GM21529 (cell line): ENCODE data around the gene EYA4.
"Not testable (repeated sequence)": the region's sequence is repeated elsewhere in the genome, so short reads cannot be mapped to it uniquely, and the experiment has no call there.

Experiments
- ATAC-seq: cut with Tn5 transposase; IDR thresholded peaks from one replicate; pipeline ENCODE4 v1.9.1; 2021; ENCODE audit not compliant: unreplicated experiment

EYA4 gene

DNA sequence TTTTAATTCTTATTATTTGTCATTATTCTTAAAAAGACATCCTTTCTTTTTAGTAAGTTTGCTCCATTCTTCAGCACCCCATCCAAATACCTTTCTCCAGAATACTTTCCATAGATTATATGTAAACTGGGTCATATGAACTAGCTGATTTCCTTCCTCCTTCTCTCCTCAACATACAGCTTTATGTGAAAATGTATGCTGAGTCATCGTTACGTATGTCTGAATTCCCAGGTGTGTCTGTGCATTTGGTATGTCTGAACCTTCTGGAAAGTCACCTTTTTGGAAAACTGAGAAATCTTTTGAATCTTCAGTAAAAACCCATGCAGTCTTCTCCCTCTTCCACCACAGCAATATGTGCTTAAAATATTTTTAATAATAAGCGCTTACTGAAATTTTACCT, 264.5 kb downstream of the EYA4 start:
- ATAC-seq: no peak

DNA sequence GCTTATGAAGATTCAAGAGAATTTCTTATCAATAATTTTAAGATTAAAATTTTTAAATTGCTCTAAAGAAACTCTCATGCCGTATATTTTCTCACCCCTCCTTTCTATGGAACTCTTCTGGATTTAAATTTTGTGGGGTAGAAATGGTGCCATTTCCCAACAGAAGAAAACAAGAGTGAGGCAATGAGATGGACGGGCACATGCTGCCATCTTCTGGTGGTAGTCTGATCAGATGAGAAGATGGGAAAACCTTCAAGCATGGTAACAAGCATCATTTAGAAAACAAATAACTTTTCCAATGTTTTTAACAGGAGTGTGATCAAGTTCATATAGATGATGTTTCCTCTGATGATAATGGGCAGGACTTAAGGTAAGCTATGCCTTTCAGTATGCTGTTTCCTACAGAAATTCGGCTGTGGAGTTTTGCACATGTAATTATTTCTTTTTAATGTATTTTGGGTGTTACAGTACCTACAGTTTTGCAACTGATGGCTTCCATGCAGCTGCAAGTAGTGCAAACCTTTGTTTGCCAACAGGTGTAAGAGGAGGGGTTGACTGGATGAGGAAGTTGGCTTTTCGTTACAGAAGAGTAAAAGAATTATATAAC, 271.4 kb downstream of the EYA4 start:
- ATAC-seq: peak; percentile 45

DNA sequence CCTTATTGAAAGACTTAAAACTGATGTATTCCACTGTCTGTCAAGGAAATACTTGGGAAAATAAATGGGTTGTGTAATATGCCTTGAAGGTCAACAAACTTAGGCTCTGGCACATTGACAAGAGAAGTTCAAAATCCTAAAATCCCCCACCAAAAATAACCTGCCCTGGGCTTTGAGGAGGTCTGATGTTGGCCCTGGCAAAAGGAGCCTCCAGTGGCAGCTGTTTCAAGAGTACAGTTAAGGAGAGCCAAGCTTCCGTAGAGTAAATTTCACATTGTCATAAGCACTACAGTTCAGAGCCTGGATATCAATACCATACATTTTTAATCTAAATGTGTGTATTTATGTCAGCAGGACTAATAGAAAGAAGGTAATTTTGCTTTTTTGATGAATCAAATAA, 282.7 kb downstream of the EYA4 start:
- ATAC-seq: no peak

DNA sequence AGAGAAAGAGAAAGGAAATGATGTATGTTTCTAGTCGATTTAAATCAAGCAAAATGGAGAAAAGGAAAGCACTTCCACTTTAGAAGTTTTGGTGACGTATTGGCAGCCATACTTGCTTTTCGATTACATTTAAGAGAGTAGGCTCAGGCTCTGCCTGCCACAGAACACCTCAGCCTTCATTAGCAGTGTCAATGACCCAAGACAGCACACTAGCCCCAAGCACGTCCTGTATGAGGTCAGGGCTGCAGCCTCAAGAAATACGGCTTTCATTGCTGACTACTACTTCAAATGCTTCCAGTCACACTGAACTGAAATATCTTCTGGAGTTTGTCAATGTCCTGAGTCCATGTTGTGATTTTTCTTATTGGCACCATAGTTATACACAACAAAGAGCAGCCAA, 285.3 kb downstream of the EYA4 start:
- no peak for ATAC-seq

DNA sequence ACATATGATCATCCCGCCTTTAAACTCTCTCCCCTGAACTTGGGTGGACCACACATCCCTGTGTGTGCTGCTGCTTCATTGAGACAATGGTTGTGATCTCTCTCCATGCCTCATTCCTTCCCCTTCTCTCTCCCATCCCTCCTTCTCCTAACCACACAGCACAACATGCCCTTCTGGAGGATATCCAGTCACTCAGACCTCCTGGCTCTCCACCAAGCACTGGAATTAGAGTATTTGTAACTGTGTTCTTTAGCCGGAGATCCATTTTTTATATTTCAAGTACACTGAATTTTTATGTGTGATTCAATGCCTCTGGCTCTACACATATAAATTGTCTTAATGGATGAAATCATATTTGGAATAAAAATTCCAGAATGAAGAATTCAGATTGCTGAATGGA, 287.4 kb downstream of the EYA4 start:
- ATAC-seq: no peak

DNA sequence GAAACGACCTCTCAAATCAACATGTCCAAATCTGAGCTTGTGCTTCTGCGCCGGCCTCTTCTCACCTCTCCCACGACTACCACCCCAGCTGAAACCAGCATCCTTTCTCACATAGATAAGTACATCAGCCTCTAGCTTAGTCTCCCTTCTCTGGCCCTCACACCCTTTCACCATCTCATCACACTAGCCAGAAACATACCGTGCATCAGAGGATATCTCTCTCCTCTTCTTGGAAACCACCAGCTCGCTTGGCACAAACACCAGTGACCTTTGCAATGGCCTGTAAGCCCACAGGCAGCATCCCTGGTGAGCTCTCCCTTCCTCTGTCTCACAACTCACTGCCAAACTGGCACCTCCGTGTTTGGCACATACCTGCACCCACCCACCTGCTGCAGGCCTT, 291.8 kb downstream of the EYA4 start:
- no peak for ATAC-seq

DNA sequence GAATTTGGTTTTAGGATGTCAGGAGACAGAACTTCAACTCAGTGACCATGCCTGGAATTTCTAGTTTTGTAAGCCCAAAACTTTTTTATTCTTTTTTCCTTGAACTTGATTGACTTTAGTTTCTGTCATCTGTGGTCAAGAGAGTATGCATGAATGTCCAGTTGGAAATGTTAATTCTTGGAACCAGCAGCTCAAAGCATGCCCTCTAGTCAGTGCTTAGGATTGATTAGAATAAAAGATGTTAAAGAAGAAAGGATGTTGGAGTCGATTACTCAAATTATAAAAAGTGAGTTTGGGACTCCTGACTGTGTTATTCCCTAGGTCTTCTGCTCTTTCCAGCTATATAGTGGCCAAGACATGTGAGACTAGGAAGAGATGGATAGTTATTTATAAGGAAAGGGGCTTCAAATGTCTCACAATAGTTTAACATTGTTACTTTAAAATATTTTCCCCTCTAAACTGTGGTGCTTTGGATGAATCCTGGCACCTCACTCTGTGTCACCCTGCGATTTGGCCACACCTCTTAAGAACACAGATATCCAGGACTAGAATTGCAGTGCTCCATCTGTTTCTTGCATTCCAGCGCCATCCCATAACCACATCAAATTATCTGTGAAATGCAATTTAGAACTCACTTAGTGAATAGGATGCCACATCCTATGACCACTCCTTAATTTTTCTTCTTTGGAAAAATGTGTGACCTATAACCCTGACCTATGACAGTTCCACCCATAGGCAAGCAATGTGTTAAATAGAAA, 298.5 kb downstream of the EYA4 start:
- no peak for ATAC-seq

DNA sequence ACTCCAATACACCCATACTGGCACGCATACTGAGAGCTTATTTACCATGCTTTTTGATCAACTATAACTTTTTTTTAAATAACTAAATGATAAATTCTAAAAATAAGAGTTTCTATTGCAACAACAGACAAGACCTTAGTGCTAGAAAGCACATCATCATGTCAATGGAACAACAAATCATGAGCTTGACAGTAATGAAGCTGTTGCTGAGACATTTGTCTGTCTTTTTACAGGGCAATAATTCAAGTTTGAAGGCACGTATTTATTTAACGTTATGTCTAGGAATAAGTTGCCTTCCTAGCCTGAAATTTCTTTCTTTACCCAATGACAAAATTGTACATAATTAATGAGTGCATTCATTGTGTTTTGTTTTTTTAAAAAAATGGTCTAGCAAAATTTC, 299.2 kb downstream of the EYA4 start:
- no peak for ATAC-seq

DNA sequence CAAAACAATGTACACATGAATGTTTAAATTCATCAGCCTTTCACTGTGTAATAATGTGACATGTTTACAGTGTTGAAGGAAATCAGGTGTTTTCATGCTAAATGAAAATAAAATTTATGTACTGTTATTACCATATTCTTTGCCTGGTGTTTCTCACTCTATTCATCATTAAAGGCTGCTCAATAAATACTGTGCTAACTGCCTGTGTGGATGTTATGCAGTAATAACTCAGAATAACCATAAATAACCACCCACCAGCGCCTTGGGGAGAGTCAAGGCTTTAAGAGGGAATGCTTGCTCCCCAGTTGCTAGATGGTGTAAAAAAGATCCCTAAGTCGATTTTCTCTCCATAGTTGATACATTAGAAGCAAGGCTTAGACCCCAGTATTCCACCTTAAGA, 299.9 kb downstream of the EYA4 start:
- ATAC-seq: no peak

DNA sequence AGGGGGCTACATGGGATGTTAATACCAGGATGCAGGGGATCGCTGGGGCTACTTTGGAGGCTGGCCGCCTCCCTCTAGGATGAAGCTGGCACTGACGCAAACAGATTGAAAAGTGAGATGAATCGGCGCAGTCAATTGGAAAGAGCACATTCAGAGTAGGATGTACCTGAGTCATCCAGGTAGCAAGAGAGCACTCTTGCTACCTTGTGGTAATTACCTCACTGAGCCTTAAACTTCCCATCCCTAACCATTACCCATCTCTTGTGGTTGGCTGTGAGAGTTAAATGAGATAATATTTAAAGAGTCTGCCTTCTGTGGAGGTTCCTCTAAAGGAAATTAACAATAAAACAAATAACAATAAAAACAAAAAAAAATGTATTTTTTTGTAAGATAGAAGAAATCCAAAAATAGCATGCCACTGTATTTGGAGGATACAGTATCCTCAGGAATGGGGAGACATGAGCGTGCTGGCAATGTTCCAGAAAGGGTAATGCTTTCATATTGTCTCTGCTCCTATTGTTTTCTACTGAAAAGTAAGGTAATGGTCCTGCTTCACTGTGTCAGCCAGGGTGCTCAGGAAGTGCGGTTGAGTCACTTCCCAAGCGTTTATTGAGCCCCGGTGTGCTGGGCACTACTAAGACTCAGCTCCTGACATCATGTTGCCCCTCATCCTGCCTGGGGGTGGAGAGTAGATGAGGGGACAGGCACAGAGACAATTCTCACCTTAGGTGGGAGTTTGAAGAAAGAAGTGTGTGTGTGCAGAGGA, 301.1 kb downstream of the EYA4 start:
- no peak for ATAC-seq

DNA sequence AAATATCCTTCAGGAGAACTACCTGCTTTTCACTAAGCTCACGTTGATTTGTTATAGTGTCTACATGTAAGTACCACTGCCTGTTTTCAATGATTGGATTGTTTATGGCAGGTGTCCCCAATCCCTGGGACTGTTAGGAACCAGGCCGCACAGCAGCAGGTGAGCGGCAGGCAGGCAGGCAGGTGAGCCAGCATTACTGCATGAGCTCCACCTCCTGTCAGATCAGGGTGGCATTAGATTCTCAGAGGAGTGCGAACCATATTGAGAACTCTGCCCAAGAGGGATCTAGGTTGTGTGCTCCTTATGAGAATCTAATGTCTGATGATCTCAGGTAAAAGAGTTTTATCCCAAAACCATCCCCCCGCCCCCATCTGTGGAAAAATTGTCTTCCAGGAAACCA, 303.3 kb downstream of the EYA4 start:
- no peak for ATAC-seq

DNA sequence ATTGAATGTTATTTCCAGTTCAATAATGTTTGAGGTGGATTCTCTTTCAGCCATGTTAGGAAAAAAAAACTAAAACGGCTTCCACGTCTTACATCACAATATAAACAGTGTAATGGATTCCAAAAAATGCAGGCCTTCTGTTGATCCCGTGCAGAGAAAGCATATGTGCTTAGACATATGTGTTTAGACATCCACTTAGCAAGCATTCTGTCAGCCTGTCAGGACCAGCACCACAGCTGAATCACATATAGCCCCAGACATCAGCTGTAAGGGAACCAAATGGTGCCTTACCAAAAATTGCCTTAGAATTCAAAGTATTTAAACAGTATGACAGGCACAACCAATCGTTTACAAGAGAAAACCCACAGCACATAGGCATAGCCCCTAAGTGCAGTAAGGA, 304.9 kb downstream of the EYA4 start:
- no peak for ATAC-seq

DNA sequence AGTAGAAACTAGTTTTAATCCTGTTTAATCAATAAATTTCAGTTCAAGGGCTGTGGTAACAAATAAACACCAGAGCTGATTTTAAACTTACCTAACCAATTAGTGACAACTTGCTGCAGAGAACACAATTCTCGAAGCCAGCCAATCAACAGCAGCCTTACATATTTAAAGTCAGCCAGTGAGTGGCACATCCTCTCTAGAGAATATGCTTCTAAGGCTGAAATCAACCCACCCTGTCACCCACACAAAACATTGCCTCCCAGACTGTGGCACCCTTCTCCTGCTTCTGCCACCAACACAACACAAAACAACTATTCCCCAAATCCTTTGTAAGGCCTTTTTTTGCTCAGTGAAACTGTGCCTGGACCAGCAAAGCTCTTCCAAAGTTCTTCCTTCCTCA, 306.0 kb downstream of the EYA4 start:
- ATAC-seq: no peak

DNA sequence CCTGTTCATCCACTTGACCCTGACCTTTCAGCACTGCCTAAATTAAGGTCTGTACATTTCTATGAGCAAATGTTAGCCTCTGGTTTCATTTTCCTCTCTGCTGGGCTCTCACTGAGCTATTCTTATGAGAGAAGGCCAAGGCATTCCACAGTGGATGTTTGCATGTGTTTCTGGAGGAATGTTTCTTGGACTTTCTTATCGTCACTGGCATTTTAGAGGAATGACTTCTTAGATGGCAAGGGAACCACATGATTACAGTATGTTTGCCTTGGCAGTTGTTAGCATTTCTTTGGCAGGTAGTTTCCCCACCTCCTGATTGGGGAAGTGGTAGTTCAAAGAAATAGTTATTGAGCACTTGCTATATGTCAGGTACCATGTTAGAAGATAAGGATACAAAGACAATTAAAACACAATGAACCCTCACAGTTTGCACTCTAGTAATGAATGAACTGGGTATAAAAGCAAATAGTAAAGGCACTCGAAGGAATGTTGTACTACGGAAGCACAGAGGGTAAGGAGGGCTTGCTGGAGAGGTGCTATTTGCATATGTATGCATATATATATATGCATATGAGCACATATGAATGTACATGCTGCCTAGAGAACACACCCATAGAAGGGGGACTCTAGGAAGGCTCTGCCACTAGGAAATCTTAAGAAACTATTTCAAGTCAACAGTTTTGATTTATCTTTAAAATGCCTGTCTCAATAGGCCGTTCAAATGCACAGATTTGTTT, 307.4 kb downstream of the EYA4 start:
- ATAC-seq: no peak

DNA sequence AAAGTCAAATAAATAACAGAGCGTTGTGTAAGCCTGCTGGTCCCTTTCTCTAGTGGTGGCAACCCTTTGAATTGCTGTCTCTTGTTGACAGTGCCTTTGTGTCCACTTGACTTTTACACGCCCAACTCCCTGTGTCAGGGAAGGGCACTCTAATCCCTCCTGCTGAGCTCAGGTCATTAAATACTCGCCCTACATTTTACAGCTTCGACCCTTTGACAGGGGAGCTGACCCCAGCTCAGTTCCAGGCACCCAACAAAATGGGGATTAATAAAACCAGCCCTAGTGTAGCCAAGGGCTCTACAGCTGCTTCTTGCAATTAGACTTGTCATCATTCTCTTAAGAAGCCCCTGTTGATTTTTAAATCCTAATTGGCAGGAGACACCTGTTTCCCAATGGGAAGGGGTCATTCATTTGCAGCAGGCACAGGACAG, 308.2 kb downstream of the EYA4 start:
- ATAC-seq: no peak

DNA sequence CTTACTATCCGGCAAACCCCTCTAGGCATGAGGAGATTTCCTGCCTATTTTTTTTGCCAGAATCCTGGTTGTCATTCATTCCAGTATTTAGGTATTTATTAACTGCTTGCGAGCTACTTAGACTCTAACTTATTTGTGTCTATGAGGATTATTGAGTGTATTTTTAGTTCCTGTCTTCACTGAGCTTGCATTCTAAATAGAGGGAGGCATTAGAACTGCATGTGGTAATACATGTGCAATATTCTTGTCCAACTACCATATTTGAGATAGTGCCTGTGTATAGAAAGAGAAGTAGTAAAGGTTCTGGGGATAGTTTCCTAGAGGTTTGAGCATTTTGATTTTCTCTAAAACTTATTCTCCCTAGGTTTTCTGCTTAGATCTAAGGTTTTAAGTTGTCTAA, 308.9 kb downstream of the EYA4 start:
- ATAC-seq: no peak

DNA sequence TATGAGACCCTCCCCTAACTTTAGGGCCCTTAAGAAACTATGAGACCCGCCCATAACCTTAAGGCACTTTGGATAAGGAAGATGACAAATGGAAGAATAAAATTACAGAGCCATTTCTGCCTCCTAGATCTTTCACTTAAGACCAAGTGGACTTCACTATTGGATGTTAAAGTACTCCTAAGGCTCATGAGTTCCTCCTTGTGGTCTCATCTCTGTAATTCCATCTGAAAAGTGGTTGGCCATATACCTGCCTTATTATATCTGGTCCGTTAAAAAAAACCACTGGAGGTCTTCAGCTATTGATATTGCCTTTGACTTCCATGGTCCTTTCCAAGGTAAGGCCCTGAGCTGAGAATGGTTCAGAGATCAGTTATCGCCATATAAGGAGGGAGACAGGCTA, 310.3 kb downstream of the EYA4 start:
- ATAC-seq: no peak

DNA sequence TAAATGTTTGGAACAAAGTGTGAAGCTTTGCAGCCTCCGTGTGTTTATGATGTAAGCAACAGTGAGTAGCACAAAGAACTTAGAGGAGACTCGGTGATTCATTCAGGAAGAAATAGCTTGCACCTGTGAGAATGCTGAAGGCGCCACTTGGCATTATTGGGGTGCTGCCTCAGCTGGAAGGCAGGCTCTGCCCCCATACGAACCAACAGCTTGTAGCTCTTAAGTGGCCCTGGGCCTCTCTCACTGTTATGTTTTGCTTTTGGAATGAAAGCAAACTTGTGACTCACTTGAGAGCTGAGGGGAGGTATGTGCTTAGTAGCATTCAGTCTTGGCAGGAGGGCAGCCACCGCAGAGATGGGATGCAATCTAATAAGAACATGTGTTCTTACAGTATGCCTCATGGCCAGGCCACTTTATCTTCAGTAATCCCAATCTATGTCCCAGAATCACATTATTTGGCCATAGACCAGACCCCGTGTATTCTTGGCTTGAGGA, 310.7 kb downstream of the EYA4 start:
- ATAC-seq: no peak

DNA sequence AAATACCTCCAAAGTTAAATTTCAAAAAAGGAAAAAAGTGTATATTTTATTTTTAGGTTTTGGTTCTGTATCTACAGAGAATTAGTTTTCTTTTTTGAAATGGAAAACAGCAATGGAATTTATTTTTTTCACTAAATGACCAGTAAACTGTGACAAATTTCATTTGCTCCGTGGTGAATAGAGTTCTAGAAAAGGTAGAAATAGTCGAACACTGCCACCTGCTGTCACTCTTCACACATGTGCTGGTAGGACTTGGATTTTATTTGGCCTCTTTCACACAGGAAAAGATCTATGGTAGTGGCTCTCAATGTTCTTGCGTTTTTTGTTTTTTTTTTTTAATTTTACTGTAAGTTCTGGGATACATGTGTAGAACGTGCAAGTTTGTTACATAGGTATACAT, 312.5 kb downstream of the EYA4 start:
- ATAC-seq: peak; percentile 77

DNA sequence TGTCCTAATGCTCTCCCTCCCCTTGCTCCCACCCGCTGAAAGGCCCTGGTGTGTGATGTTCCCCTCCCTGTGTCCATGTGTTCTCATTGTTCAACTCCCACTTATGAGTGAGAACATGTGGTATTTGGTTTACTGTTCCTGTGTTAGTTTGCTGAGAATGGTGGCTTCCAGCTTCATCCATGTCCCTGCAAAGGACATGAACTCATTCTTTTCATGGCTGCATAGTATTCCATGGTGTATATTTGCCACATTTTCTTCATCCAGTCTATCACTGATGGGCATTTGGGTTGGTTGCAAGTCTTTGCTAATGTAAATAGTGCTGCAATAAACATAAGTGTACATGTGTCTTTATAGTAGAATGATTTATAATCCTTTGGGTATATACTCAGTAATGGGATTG, 313.0 kb downstream of the EYA4 start:
- ATAC-seq: not testable (repeated sequence)

DNA sequence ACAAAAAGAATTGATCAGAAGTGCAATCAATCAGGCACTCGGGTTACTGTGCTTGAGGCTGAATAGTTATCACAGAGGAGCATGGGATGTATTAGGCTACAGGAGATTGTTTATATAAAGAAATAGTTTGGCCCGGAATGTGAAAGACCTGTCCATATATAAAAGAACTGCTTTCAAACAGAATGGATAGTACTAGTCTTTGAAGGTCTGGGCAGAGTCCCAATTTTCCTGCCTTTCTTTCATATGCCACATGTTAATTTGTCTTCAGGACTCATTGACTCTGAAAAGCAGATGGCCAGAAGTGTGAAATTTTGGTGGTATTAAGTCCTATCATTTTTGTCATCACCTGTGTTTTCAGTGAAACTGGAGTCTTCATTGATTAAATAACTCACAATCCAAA, 314.5 kb downstream of the EYA4 start:
- ATAC-seq: no peak
